ENCODE results near the gene ZBED4. TPM values are rescaled to one million over a fixed set of nuclear protein-coding genes. Genes with fewer than 3 reads are reported as not detected.

ZBED4 gene
- total RNA-seq, 1 experiment from 2014 or later = 21.6 TPM

- Histone ChIP-seq H3K27me3 (ENCODE audit: insufficient read depth, low read length) (no peaks in the 10 kb centered on the region), H3K4me1 (ENCODE audit: control insufficient read depth in 1 of 2, insufficient read depth in 2 of 2, low read length in 2 of 2) (peaks cover 15 to 22% of the 10 kb centered on the region in 2 experiments), H3K79me2 (ENCODE audit: insufficient read depth, low read length) (peaks cover 79% of the 10 kb centered on the region), H3K4me3 (replicated peaks in 1 of 2; ENCODE audit: low read depth in 1 of 2, low read length in 2 of 2) (no peak overlapping the region), H3K9ac (ENCODE audit: low read length) (no peak overlapping the region), H4K20me1 (ENCODE audit: insufficient read depth) (no peaks in the 10 kb centered on the region; the same call in 1 of the 2 replicates), H3K9me3 (ENCODE audit: control insufficient read depth in 1 of 2, insufficient read depth in 1 of 2, low read depth in 1 of 2, low read length in 2 of 2) (no peaks in the 10 kb centered on the region), H3K9me2 (ENCODE audit: insufficient read depth) (no peaks in the 10 kb centered on the region), H2AFZ (ENCODE audit: low read depth, low read length, poor library complexity, severe bottlenecking) (no peak overlapping the region), H3K36me3 (ENCODE audit: control insufficient read depth in 1 of 2, insufficient read depth in 2 of 2, low read length in 2 of 2) (peaks cover 0 to 5% of the 10 kb centered on the region in 2 experiments; a peak in 1 of 4 replicates), H3K4me2 (ENCODE audit: low read length) (no peak overlapping the region), H3K27ac (ENCODE audit: low read depth, low read length) (no peak overlapping the region)
- TF ChIP-seq ELF1 (IDR thresholded peaks at IDR 0.05; ENCODE audit: borderline replicate concordance, low read depth) (no peak), EGR1 (IDR thresholded peaks at IDR 0.05; ENCODE audit: low read depth) (no peak), CBX3 (IDR thresholded peaks at IDR 0.05; ENCODE audit: low read depth) (no peak), RAD21 (IDR thresholded peaks at IDR 0.05; ENCODE audit: low read depth) (no peak), CEBPB (IDR thresholded peaks at IDR 0.05; ENCODE audit: low read depth) (no peak), POLR2A (IDR thresholded peaks at IDR 0.05; ENCODE audit: borderline replicate concordance, extremely low read depth, insufficient read depth, insufficient read length) (no peak), YY1 (IDR thresholded peaks at IDR 0.05; ENCODE audit: extremely low read depth, insufficient replicate concordance, low read depth, low read length) (no peak), CTCF (IDR thresholded peaks at IDR 0.05 in 2 of 3, conservative IDR thresholded peaks at IDR 0.05 in 1 of 3; ENCODE audit: borderline replicate concordance in 1 of 3, insufficient read depth in 1 of 3, low read depth in 2 of 3, low read length in 2 of 3) (no peak), EZH2 (IDR thresholded peaks at IDR 0.05) (no peak), POLR2AphosphoS5 (IDR thresholded peaks at IDR 0.05; ENCODE audit: low read depth, low read length) (no peak)
- intact Hi-C loops (cut with micrococcal nuclease) = no loop called here
- RAD21 ChIA-PET (ENCODE audit: low non-redundant PET in 1 of 2, low total read pairs in 2 of 2, uncharacterized antibody in 2 of 2, unreplicated experiment in 2 of 2) = no interaction called here
- CTCF ChIA-PET = no interaction called here
- no TSS peak for BruUV-seq (replicated peaks)
- POLR2A ChIA-PET = no interaction called here
- ATAC-seq = no peak
- DNase-seq (ENCODE audit: low read depth, low spot score) = no peak
Measured at GRCh38 chr22:49856766-49857618, 3.3 kb downstream of the ZBED4 start.
